GM18951 (cell line): ENCODE data around the gene EVX1.

Experiments used
- POLR2A ChIP-seq: IDR thresholded peaks from 4 replicates; pipeline ENCODE4 v1.6.1; 2011; ENCODE audit warnings: mild to moderate bottlenecking; ENCODE audit not compliant: insufficient read length, insufficient read depth; ENCODE audit errors: extremely low read depth
- in situ Hi-C: fragments of 300-500 bp; cut with MboI; formaldehyde crosslinking; loops from one replicate; pipeline ENCODE4 v1.12.0; 2022; ENCODE audit warnings: low sequenced_read_pairs, mixed read lengths, inconsistent platforms; ENCODE audit not compliant: unreplicated experiment

The EVX1 gene

GRCh38 chr7:27243340-27244163, 950 bp downstream of the EVX1 start:
- in situ Hi-C loops = loop anchor here (10.0 kb wide), 1 partner anchor 49 kb away; no protein-coding TSS in a partner anchor
- no peak for TF ChIP-seq POLR2A

- in situ Hi-C loops = loop anchor here (10.0 kb wide), 1 partner anchor 50 kb away; no protein-coding TSS in a partner anchor
- TF ChIP-seq POLR2A = no peak
These were observed 2.0 kb downstream of the EVX1 start for GRCh38 chr7:27244488-27245123.

- no peak for TF ChIP-seq POLR2A
- in situ Hi-C loops = loop anchor here (10.0 kb wide), 1 partner anchor 50 kb away; no protein-coding TSS in a partner anchor
These were observed 2.7 kb downstream of the EVX1 start for GRCh38 chr7:27245124-27245797.

- in situ Hi-C loops = loop anchor here (10.0 kb wide), 1 partner anchor 51 kb away; no protein-coding TSS in a partner anchor
- TF ChIP-seq POLR2A = no peak
These were observed 3.4 kb downstream of the EVX1 start for GRCh38 chr7:27245798-27246691.

GRCh38 chr7:27247000-27247399, 4.4 kb downstream of the EVX1 start:
- in situ Hi-C loops = loop anchor here (10.0 kb wide), 1 partner anchor 52 kb away; no protein-coding TSS in a partner anchor
- no peak for TF ChIP-seq POLR2A

GRCh38 chr7:27247452-27248426, 5.1 kb downstream of the EVX1 start:
- in situ Hi-C loops = loop anchor here (10.0 kb wide), 1 partner anchor 53 kb away; no protein-coding TSS in a partner anchor
- TF ChIP-seq POLR2A = no peak

GRCh38 chr7:27248427-27248806, 5.8 kb downstream of the EVX1 start:
- TF ChIP-seq POLR2A = no peak
- in situ Hi-C loops = loop anchor here (10.0 kb wide), 1 partner anchor 54 kb away; no protein-coding TSS in a partner anchor

- TF ChIP-seq POLR2A = no peak
- in situ Hi-C loops = loop anchor here (10.0 kb wide), 1 partner anchor 54 kb away; no protein-coding TSS in a partner anchor
These were observed 6.5 kb downstream of the EVX1 start for GRCh38 chr7:27248911-27249723.

- in situ Hi-C loops = loop anchor here (10.0 kb wide), 1 partner anchor 55 kb away; no protein-coding TSS in a partner anchor
These were observed 7.3 kb downstream of the EVX1 start for GRCh38 chr7:27249724-27250556.

More at GRCh38 chr7:27249724-27250556, 7.3 kb downstream of the EVX1 start:
- no peak for TF ChIP-seq POLR2A
